HepG2 (cell line): ENCODE measurements around the gene FAM72C. TPM values are rescaled to one million over a fixed set of nuclear protein-coding genes. Genes with fewer than 3 reads are reported as not detected.
"Not testable (repeated sequence)": the region's sequence is repeated elsewhere in the genome, so short reads cannot be mapped to it uniquely, and the experiment has no call there.

Source experiments
- ATAC-seq: fragments of 200-7000 bp; cut with Tn5 transposase; 3 replicates; pipeline ENCODE4 v1.9.1; 2020; ENCODE audit warnings: mild to moderate bottlenecking, moderate library complexity
- BruUV-seq: library from RNA; stranded (reverse); fragments of 400-500 nt; replicated peaks from 2 replicates; lab custom pipeline; 2021; lab: Mats Ljungman, UMichigan
- CTCF ChIA-PET: fragments of 300-600 bp; formaldehyde crosslinking; extraction: SDS; loops from one replicate; lab custom pipeline; 2021; ENCODE audit warnings: low total read pairs, inconsistent platforms, low intra/inter-chr PET ratio; lab: Yijun Ruan, JAX
- POLR2A ChIA-PET: fragments of 350-600 bp; sonication (Branson Sonifier 250); formaldehyde crosslinking; loops from one replicate; lab custom pipeline; 2020; ENCODE audit warnings: antibody characterized with exemption, inconsistent platforms; lab: Yijun Ruan, JAX
- DNase-seq: peaks from one replicate; pipeline ENCODE4 v3.0.0-alpha.2; 2015; ENCODE audit warnings: low spot score
- FAIRE-seq: peaks from 3 replicates; lab custom pipeline; 2011; peaks lifted over from hg19 to GRCh38; lab: Jason Lieb, UNC
- H2AFZ ChIP-seq: one replicate; pipeline ENCODE4 v1.6.1; 2011; ENCODE audit warnings: low read length, inconsistent platforms
- H3K27ac ChIP-seq: fragments of 300-600 bp; 3 replicates; pipeline ENCODE4 v1.8.0; 2011; ENCODE audit warnings: mixed run types, mild to moderate bottlenecking, mixed read lengths, low read length, inconsistent platforms; ENCODE audit not compliant: insufficient read depth; ENCODE audit errors: extremely low read length
- H3K27me3 ChIP-seq, 2 experiments: fragments of 200-600 bp in 1 of 2; 2 replicates in 1 of 2; 3 replicates in 1 of 2; pipeline versions ENCODE4 v1.6.0 to v1.8.0; 2011; ENCODE audit warnings: low read length in 2 of 2, mild to moderate bottlenecking in 2 of 2, moderate library complexity in 2 of 2, inconsistent platforms in 1 of 2; ENCODE audit not compliant: insufficient read depth in 2 of 2, control insufficient read depth in 1 of 2
- H3K36me3 ChIP-seq, 2 experiments: fragments of 200-600 bp in 1 of 2; replicated peaks in 1 of 2; 2 replicates in 1 of 2; 3 replicates in 1 of 2; pipeline versions ENCODE4 v1.5.1 to v1.8.0; 2011; ENCODE audit warnings: low read length in 2 of 2, inconsistent platforms in 1 of 2; ENCODE audit not compliant: insufficient read depth in 2 of 2, control insufficient read depth in 1 of 2
- H3K4me1 ChIP-seq: 2 replicates; pipeline ENCODE4 v1.5.1; 2012; ENCODE audit warnings: low read length, inconsistent platforms; ENCODE audit not compliant: insufficient read depth
- H3K4me2 ChIP-seq: 2 replicates; pipeline ENCODE4 v1.6.0; 2011; ENCODE audit warnings: low read depth, low read length, inconsistent platforms
- H3K4me3 ChIP-seq, 3 experiments: fragments of 200-600 bp in 1 of 3; sonication (generic), shearing (Covaris generic) in 1 of 3; replicated peaks in 1 of 3; 2 replicates each; pipeline ENCODE4 v1.5.1; 2011 to 2016; ENCODE audit warnings: low read length in 3 of 3, inconsistent platforms in 2 of 3, low read depth in 2 of 3, mild to moderate bottlenecking in 2 of 3, control low read depth in 1 of 3, mixed read lengths in 1 of 3; ENCODE audit not compliant: insufficient read depth in 1 of 3
- H3K79me2 ChIP-seq: one replicate; pipeline ENCODE4 v1.6.1; 2011; ENCODE audit warnings: low read length, inconsistent platforms; ENCODE audit not compliant: insufficient read depth
- H3K9ac ChIP-seq: 2 replicates; pipeline ENCODE4 v1.6.0; 2011; ENCODE audit warnings: mild to moderate bottlenecking, low read depth, low read length, inconsistent platforms; ENCODE audit not compliant: insufficient read depth
- H3K9me3 ChIP-seq: 2 replicates; pipeline ENCODE4 v1.5.1; 2012; ENCODE audit warnings: mild to moderate bottlenecking, low read length
- H4K20me1 ChIP-seq: 2 replicates; pipeline ENCODE4 v1.6.0; 2011; ENCODE audit warnings: inconsistent platforms, mild to moderate bottlenecking, low read length, moderate library complexity; ENCODE audit not compliant: insufficient read depth
- WGBS: methylation state at CpG from one replicate; pipeline ENCODE4 v1.1.6; 2017; ENCODE audit warnings: low lambda C conversion rate; 5-methylcytosine and 5-hydroxymethylcytosine counted together
- in situ Hi-C: cut with HindIII; loops from 2 replicates; pipeline ENCODE4 v1.10.0; 2017; ENCODE audit warnings: low pct_unique_long_range_greater_than_20kb; ENCODE audit not compliant: extremely low pct_ligation_motif_present
- intact Hi-C: fragments of 100-400 bp; cut with micrococcal nuclease; formaldehyde crosslinking; loops from one replicate; pipeline ENCODE4 v1.10.0; 2022; ENCODE audit not compliant: unreplicated experiment
- polyA plus RNA-seq, 8 experiments: library from polyadenylated mRNA; depleted of rRNA in 3 of 8; stranded (reverse) in 7 of 8; unstranded in 1 of 8; fragments of >200 nt; fragmentation: Illumina TruSeq in 4 of 8; extraction: Trizol in 4 of 8; gene quantifications; 2 replicates each; pipeline versions ENCODE4 v1.2.1 to v1.2.3, GENCODE V29; 2011 to 2016; ENCODE audit warnings: low read depth in 4 of 8, missing spikeins in 1 of 8, mixed read lengths in 1 of 8; ENCODE audit not compliant: insufficient read depth in 1 of 8
- total RNA-seq, 5 experiments: library from RNA; depleted of rRNA; stranded (reverse); fragments of >200 nt; fragmentation: Illumina TruSeq; extraction: Trizol; gene quantifications; 2 replicates each; pipeline ENCODE4 v1.2.3, GENCODE V29; 2016; ENCODE audit warnings: low read depth in 1 of 5

FAM72C gene
- total and polyA plus RNA-seq, 2 of the 13 experiments (the other 11 are each of a cell fraction or from before 2014, with no cell fraction given) = 2.8 to 3.9 TPM

DNA sequence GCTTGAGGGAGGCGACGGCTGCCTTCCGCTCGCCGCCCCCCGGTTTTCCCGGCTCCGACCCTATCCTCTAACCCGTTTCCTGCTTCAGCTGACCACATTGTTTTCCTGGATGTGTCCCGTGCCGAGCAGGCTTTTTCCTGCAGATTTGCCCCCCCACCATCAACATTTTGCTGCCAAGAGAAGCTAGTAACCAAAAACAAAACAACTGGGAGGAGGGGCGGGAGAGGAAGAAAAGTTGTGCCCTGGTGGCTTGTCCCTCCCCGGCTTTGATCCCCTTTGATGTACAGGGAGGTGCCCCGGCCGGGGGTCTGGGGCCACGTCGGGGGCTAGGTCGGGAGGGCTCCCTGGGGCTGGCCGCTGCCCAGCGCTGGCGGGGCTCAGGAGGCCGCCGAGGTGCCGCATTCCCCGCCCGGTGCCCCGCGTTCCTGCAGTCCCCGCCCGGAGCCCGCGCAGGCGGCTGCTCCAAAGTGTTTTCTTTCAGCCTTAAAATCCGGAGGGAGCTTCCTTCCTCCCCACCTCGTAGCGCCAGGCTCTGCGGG is 2.2 kb upstream of the FAM72C start:
- H3K4me1 ChIP-seq, FAIRE-seq, BruUV-seq, H3K79me2 ChIP-seq, H3K9ac ChIP-seq, intact Hi-C loops, POLR2A ChIA-PET, H4K20me1 ChIP-seq, ATAC-seq, in situ Hi-C loops, DNase-seq, CTCF ChIA-PET, H3K9me3 ChIP-seq, H3K4me2 ChIP-seq, H3K36me3 ChIP-seq, H3K27me3 ChIP-seq, H3K27ac ChIP-seq, H2AFZ ChIP-seq: not testable (repeated sequence)
- H3K4me3 ChIP-seq = peak overlapping the region in 1 of 3 experiments; percentile 38; a peak in 3 of 6 replicates
- WGBS = 22% methylated on average over 5 of the region's 37 CpGs

GRCh38 chr1:143972753-143973326 is 1.1 kb upstream of the FAM72C start:
- H3K27me3 ChIP-seq, H3K4me2 ChIP-seq, H3K9me3 ChIP-seq, H3K9ac ChIP-seq, H3K79me2 ChIP-seq, H2AFZ ChIP-seq, CTCF ChIA-PET, intact Hi-C loops, POLR2A ChIA-PET, FAIRE-seq, H3K4me1 ChIP-seq, in situ Hi-C loops, H3K4me3 ChIP-seq, H3K27ac ChIP-seq, DNase-seq, H4K20me1 ChIP-seq, H3K36me3 ChIP-seq: not testable (repeated sequence)
- TSS peak; percentile 75 for BruUV-seq
- ATAC-seq = peak; percentile 33
- WGBS = no CpG with 5 or more reads among the region's 48 CpGs

- H3K9me3 ChIP-seq, FAIRE-seq, H3K27me3 ChIP-seq, in situ Hi-C loops, H3K4me2 ChIP-seq, H3K9ac ChIP-seq, DNase-seq, CTCF ChIA-PET, intact Hi-C loops, H3K79me2 ChIP-seq, H3K4me1 ChIP-seq, POLR2A ChIA-PET, ATAC-seq, H2AFZ ChIP-seq, H3K4me3 ChIP-seq, H4K20me1 ChIP-seq, H3K36me3 ChIP-seq, H3K27ac ChIP-seq, BruUV-seq: not testable (repeated sequence)
- no CpG with 5 or more reads among the region's 1 CpG for WGBS
Observed at GRCh38 chr1:143965860-143966259, 5.9 kb downstream of the FAM72C start.

DNA sequence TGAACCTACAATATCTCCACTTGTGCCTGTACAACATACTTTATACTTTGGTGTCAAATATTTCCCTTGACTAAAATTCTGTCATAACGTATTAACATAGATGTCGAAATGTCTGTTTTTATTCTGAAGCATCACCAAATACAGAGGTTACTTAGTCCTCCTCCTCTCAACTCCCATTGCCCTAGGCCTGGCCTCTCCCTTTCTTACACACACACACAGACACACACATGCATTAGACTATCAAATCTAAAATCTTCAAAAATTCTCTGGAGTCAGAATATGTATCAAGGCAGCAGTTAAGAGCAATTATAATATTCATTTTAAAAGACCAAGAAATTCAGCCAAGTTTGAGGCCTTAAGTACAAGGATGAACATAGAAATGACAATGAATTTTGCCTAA is 7.5 kb downstream of the FAM72C start:
- H3K27ac ChIP-seq, POLR2A ChIA-PET, H3K36me3 ChIP-seq, H3K9ac ChIP-seq, CTCF ChIA-PET, FAIRE-seq, BruUV-seq, H3K4me2 ChIP-seq, ATAC-seq, H3K4me1 ChIP-seq, H3K4me3 ChIP-seq, H3K9me3 ChIP-seq, H3K27me3 ChIP-seq, H3K79me2 ChIP-seq, in situ Hi-C loops, intact Hi-C loops, DNase-seq, H4K20me1 ChIP-seq, H2AFZ ChIP-seq: not testable (repeated sequence)
- no CpG with 5 or more reads among the region's 2 CpGs for WGBS
